K562 (cell line): ENCODE data around the gene NR2F2. TPM values are rescaled to one million over a fixed set of nuclear protein-coding genes. Genes with fewer than 3 reads are reported as not detected.

Experiments
- ATAC-seq: fragments of 200-7000 bp; cut with Tn5 transposase; 3 replicates; pipeline ENCODE4 v1.9.1; 2020; ENCODE audit warnings: moderate library complexity
- BruUV-seq: library from RNA; stranded (reverse); fragments of 400-500 nt; replicated peaks from 2 replicates; lab custom pipeline; 2021; lab: Mats Ljungman, UMichigan
- CTCF ChIA-PET: fragments of 300-600 bp; formaldehyde crosslinking; extraction: SDS; loops from one replicate; lab custom pipeline; 2021; ENCODE audit warnings: low intra/inter-chr PET ratio; lab: Yijun Ruan, JAX
- POLR2A ChIA-PET: fragments of 300-600, 350-650 bp; sonication (Branson Sonifier 250); formaldehyde crosslinking; extraction: SDS; loops from one replicate; lab custom pipeline; 2021; ENCODE audit warnings: antibody characterized with exemption, inconsistent platforms; lab: Yijun Ruan, JAX
- DNase-seq, 4 experiments: peaks; one replicate each; pipeline versions ENCODE4 v3.0.0 to v3.0.0-alpha.2; 2011 to 2018; ENCODE audit warnings: low spot score in 3 of 4, mixed read lengths in 3 of 4; ENCODE audit errors: extremely low read depth in 1 of 4
- FAIRE-seq: peaks from 2 replicates; lab custom pipeline; 2011; peaks lifted over from hg19 to GRCh38; lab: Jason Lieb, UNC
- H2AFZ ChIP-seq: 2 replicates; pipeline ENCODE4 v1.6.0; 2011; ENCODE audit warnings: low read depth, low read length, control low read depth, inconsistent platforms
- H3K27ac ChIP-seq: fragments of 200-600 bp; 3 replicates; pipeline ENCODE4 v1.8.0; 2011; ENCODE audit warnings: low read depth, mild to moderate bottlenecking, control low read depth, inconsistent platforms, low read length, moderate library complexity, mixed read lengths; ENCODE audit errors: extremely low read depth
- H3K27me3 ChIP-seq, 2 experiments: fragments of 300-600 bp in 1 of 2; 2 replicates in 1 of 2; 3 replicates in 1 of 2; pipeline versions ENCODE4 v1.6.0 to v1.8.0; 2011; ENCODE audit warnings: inconsistent platforms in 2 of 2, low read length in 2 of 2, mild to moderate bottlenecking in 1 of 2, mixed read lengths in 1 of 2, moderate library complexity in 1 of 2; ENCODE audit not compliant: control insufficient read depth in 2 of 2, insufficient read depth in 2 of 2
- H3K36me3 ChIP-seq: fragments of 300-600 bp; 3 replicates; pipeline ENCODE4 v1.8.0; 2011; ENCODE audit warnings: mild to moderate bottlenecking, low read length, inconsistent platforms; ENCODE audit not compliant: control insufficient read depth, insufficient read depth
- H3K4me1 ChIP-seq, 2 experiments: fragments of 200-600 bp in 1 of 2; replicated peaks in 1 of 2; 2 replicates in 1 of 2; 3 replicates in 1 of 2; pipeline versions ENCODE4 v1.5.1 to v1.8.0; 2011; ENCODE audit warnings: inconsistent platforms in 2 of 2, low read length in 2 of 2, mild to moderate bottlenecking in 1 of 2, mixed read lengths in 1 of 2, moderate library complexity in 1 of 2; ENCODE audit not compliant: control insufficient read depth in 2 of 2, insufficient read depth in 2 of 2
- H3K4me2 ChIP-seq: 2 replicates; pipeline ENCODE4 v1.6.1; 2011; ENCODE audit warnings: low read length, control low read depth, inconsistent platforms, mixed read lengths; ENCODE audit not compliant: insufficient read depth
- H3K4me3 ChIP-seq: fragments of 200-600 bp; sonication (generic), shearing (Covaris generic); 2 replicates; pipeline ENCODE4 v1.5.1; 2016; ENCODE audit warnings: control low read depth, inconsistent platforms
- H3K79me2 ChIP-seq: fragments of 200-600 bp; 3 replicates; pipeline ENCODE4 v1.8.0; 2011; ENCODE audit warnings: low read length, inconsistent platforms; ENCODE audit not compliant: control insufficient read depth, insufficient read depth
- H3K9ac ChIP-seq, 2 experiments: 2 replicates each; pipeline versions ENCODE4 v1.6.0 to v1.6.1; 2011; ENCODE audit warnings: low read depth in 2 of 2, low read length in 2 of 2, control low read depth in 1 of 2, inconsistent platforms in 1 of 2, mild to moderate bottlenecking in 1 of 2, mixed read lengths in 1 of 2; ENCODE audit not compliant: insufficient read depth in 1 of 2
- H3K9me1 ChIP-seq: one replicate; pipeline ENCODE4 v1.6.0; 2011; ENCODE audit warnings: inconsistent platforms, mild to moderate bottlenecking, low read length, moderate library complexity; ENCODE audit not compliant: control insufficient read depth, insufficient read depth
- H3K9me3 ChIP-seq: replicated peaks from 2 replicates; pipeline ENCODE4 v1.5.1; 2011; ENCODE audit warnings: low read depth, low read length, inconsistent platforms; ENCODE audit not compliant: control insufficient read depth, insufficient read depth
- H4K20me1 ChIP-seq: replicated peaks from 2 replicates; pipeline ENCODE4 v1.6.1; 2011; ENCODE audit warnings: low read length, inconsistent platforms, mixed read lengths; ENCODE audit not compliant: control insufficient read depth, insufficient read depth
- ARID3A ChIP-seq: IDR thresholded peaks from 2 replicates; pipeline ENCODE4 v1.6.1; 2012; ENCODE audit warnings: low read depth, low read length, improper control_type of control experiment, borderline replicate concordance
- E2F8 ChIP-seq: fragments of 450-650 bp; IDR thresholded peaks from 2 replicates; pipeline ENCODE4 v1.7.1; 2018; ENCODE audit warnings: mild to moderate bottlenecking, low read depth; ENCODE audit not compliant: partially characterized antibody
- GTF2A2 ChIP-seq: IDR thresholded peaks from 2 replicates; pipeline ENCODE4 v1.6.1; 2016; ENCODE audit warnings: mild to moderate bottlenecking, missing genetic modification characterization, missing compliant biosample characterization
- NFRKB ChIP-seq: fragments of 450-650 bp; IDR thresholded peaks from 2 replicates; pipeline ENCODE4 v1.6.1; 2016; ENCODE audit warnings: low read depth
- SRSF9 ChIP-seq: fragments of 200-400 bp; formaldehyde crosslinking; IDR thresholded peaks from 2 replicates; pipeline ENCODE4 v1.6.1; 2017; ENCODE audit warnings: low read depth, low read length, borderline replicate concordance
- TGIF2 ChIP-seq: sonication (generic); formaldehyde crosslinking; IDR thresholded peaks from 2 replicates; pipeline ENCODE4 v1.8.1; 2022; ENCODE audit warnings: mild to moderate bottlenecking, missing genetic modification reagents, moderate library complexity
- ZNF507 ChIP-seq: conservative IDR thresholded peaks from 2 replicates; pipeline ENCODE4 v1.6.1; 2017; ENCODE audit warnings: missing genetic modification characterization, missing compliant biosample characterization
- WGBS: fragments of 100-300 bp; shearing (Covaris generic); methylation state at CpG from one replicate; pipeline ENCODE4 v1.1.6; 2016; ENCODE audit warnings: low coverage, mixed read lengths; ENCODE audit not compliant: insufficient coverage; ENCODE audit errors: missing lambda C conversion rate; 5-methylcytosine and 5-hydroxymethylcytosine counted together
- in situ Hi-C: fragments of 300-500 bp; cut with MboI; formaldehyde crosslinking; loops from 4 replicates; pipeline ENCODE4 v1.15.0; 2018; ENCODE audit warnings: inconsistent platforms, mixed read lengths
- intact Hi-C: fragments of 100-400 bp; cut with micrococcal nuclease; formaldehyde crosslinking; loops from 2 replicates; pipeline ENCODE4 v1.14.2; 2022
- polyA plus RNA-seq, 8 experiments: library from polyadenylated mRNA; depleted of rRNA in 4 of 8; stranded (reverse) in 5 of 8; unstranded in 3 of 8; fragments of >200 nt; fragmentation: Nextera tagmentation in 2 of 8; fragmentation: Illumina TruSeq in 1 of 8; extraction: Ambion mirVana in 2 of 8; extraction: Trizol in 1 of 8; gene quantifications; 2 replicates each; pipeline versions ENCODE4 v1.2.1 to v1.2.3, GENCODE V29; 2011 to 2014; ENCODE audit warnings: inconsistent platforms in 1 of 8, missing spikeins in 1 of 8
- total RNA-seq, 7 experiments: library from RNA; depleted of rRNA in 6 of 7; stranded (reverse); fragments of >200 nt in 6 of 7; fragmentation: Illumina TruSeq in 2 of 7; extraction: Trizol in 2 of 7; gene quantifications; 2 replicates each; pipeline versions ENCODE4 v1.2.1 to v1.2.3, GENCODE V29; 2011 to 2021; ENCODE audit warnings: low replicate concordance in 1 of 7

Gene NR2F2
- total and polyA plus RNA-seq, 9 of the 15 experiments (the other 6 are each of a cell fraction or from before 2014, with no cell fraction given), result 6.0 to 51.8 (median 11.1) TPM

GRCh38 chr15:96363707-96364106, 33.2 kb downstream of the NR2F2 start:
- ChIA-PET POLR2A (no interaction called here), CTCF (no interaction called here)
- TF ChIP-seq NFRKB, result no peak
- no peak for TF ChIP-seq GTF2A2 (tag)
- TF ChIP-seq E2F8, result no peak
- TF ChIP-seq TGIF2 (CRISPR knock-in tag), result no peak
- no peak for TF ChIP-seq ZNF507
- TF ChIP-seq SRSF9, result no peak
- TF ChIP-seq ARID3A, result no peak
- H3K27ac ChIP-seq, result no peak overlapping the region
- no peaks in the 10 kb centered on the region for H3K9me3 ChIP-seq
- H3K27me3 ChIP-seq, result no peaks in the 10 kb centered on the region
- H3K9me1 ChIP-seq, result peaks cover 3% of the 10 kb centered on the region
- intact Hi-C loops (no loop called here), in situ Hi-C loops (no loop called here)
- no peak overlapping the region for H2AFZ ChIP-seq
- DNase-seq, result no peak
- no peak for FAIRE-seq
- no peak overlapping the region for H3K9ac ChIP-seq
- no peaks in the 10 kb centered on the region for H3K36me3 ChIP-seq
- peaks cover 0 to 20% of the 10 kb centered on the region in 2 experiments; a peak in 2 of 5 replicates for H3K4me1 ChIP-seq
- H3K4me3 ChIP-seq, result no peak overlapping the region
- no TSS peak for BruUV-seq
- no peaks in the 10 kb centered on the region for H4K20me1 ChIP-seq
- no peak overlapping the region for H3K4me2 ChIP-seq
- no peak for ATAC-seq
- no peaks in the 10 kb centered on the region for H3K79me2 ChIP-seq
- WGBS, result 62% methylated on average over 9 of the region's 9 CpGs
